ENCODE measurements around the gene STARD3NL.
"Not testable (repeated sequence)": the region's sequence is repeated elsewhere in the genome, so short reads cannot be mapped to it uniquely, and the experiment has no call there.

STARD3NL gene

DNA sequence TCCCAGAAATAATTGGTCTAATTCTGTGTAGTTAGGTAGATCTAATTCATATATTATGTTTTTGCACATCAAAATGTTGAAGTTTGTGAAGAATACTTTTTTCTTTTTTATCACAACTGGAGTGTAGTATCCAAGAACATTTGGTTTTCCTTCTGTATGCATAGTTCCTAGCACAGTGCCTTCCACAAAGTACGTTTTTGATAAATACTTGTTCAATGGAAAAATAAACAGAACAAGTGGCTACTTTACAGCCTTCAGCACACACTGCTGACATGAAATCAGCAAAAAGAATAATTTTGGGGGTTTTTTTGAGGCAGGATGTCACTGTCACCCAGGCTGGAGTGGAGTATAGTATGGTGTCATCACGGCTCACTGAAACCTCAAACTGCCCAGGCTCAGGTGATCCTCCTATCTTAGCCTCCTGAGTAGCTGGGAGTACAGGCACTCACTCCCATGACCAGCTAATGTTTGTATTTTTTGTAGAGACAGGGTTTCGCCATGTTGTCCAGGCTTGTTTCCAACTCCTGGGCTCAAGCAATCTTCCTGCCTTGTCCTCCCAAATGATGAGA, 67.4 kb downstream of the STARD3NL start:
- DNase-seq = no peak

GRCh38 chr7:38248069-38248567, 70.1 kb downstream of the STARD3NL start:
- TF ChIP-seq POLR2A (IDR thresholded peaks at IDR 0.05; ENCODE audit: low read length) = no peak
- no peak for TF ChIP-seq GATA1 (IDR thresholded peaks at IDR 0.05; ENCODE audit: low read depth, low read length)
- no peak for DNase-seq

More for the DNA sequence above, 67.4 kb downstream of the STARD3NL start:
- TF ChIP-seq GATA1 (IDR thresholded peaks at IDR 0.05; ENCODE audit: low read depth, low read length) (no peak), POLR2A (IDR thresholded peaks at IDR 0.05; ENCODE audit: low read length) (no peak)

GRCh38 chr7:38249849-38250248, 71.8 kb downstream of the STARD3NL start:
- not testable (repeated sequence) for DNase-seq

GRCh38 chr7:38257350-38257677, 79.3 kb downstream of the STARD3NL start:
- TF ChIP-seq POLR2A (IDR thresholded peaks at IDR 0.05; ENCODE audit: low read length) (no peak), GATA1 (IDR thresholded peaks at IDR 0.05; ENCODE audit: low read depth, low read length) (no peak)
- DNase-seq = no peak

- not testable (repeated sequence) for DNase-seq
Measured at GRCh38 chr7:38259157-38259556, 81.1 kb downstream of the STARD3NL start.

GRCh38 chr7:38261601-38262000, 83.6 kb downstream of the STARD3NL start:
- DNase-seq = not testable (repeated sequence)

GRCh38 chr7:38262026-38262425, 84.0 kb downstream of the STARD3NL start:
- DNase-seq = not testable (repeated sequence)

DNA sequence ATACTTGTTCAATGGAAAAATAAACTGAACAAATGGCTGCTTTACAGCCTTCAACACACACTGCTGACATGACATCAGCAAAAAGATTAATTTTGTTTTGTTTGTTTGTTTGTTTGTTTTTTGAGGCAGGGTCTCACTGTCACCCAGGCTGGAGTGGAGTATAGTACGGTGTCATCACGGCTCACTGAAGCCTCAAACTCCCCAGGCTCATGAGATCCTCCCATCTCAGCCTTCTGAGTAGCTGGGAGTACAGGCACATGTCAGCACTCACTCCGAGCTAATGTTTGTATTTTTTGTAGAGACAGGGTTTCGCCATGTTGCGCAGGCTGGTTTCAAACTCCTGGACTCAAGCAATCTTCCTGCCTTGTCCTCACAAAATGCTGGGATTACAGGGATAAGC, 84.5 kb downstream of the STARD3NL start:
- TF ChIP-seq GATA1 (IDR thresholded peaks at IDR 0.05; ENCODE audit: low read depth, low read length) = no peak
- no peak for TF ChIP-seq POLR2A (IDR thresholded peaks at IDR 0.05; ENCODE audit: low read length)
- DNase-seq = no peak

GRCh38 chr7:38263274-38263673, 85.2 kb downstream of the STARD3NL start:
- DNase-seq = not testable (repeated sequence)

DNA sequence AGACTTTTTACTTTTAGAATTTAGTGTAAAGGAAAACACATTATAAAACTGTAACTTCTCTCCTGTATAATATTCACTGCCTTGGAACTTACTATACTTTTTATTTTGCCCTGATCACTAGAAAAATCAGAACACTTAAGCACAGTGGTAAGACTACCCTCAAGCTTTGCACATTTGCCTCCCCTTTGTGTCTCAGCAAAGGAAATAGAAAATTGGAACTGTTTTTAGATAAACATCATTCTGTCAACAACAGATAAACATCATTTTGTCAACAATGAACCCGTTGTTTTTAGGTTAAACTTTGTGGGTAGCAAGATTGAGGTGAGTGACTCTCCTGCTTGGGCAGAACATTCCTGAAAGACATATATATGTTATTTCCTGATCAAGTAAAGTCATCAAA, 86.6 kb downstream of the STARD3NL start:
- DNase-seq = not testable (repeated sequence)

DNA sequence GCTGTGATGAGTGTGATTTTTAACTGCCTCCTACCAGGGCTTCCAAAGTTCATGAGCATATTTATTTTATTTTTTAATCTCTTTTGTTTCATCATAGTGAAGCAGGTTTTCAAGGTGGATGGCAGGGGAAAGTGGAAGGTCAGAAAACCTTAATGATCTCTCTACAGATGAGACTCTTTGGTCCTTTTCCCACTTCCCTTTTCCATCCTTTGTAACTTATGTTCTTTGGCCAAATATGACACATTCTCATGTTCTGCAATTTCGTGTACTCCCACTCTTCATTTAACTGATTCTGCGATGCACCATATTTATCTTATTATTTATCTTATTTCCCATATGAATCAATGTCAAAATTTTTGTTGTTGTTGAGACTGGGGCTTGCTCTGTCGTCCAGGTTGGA, 87.9 kb downstream of the STARD3NL start:
- DNase-seq = not testable (repeated sequence)

- DNase-seq = not testable (repeated sequence)
Measured at GRCh38 chr7:38269704-38270346, 91.8 kb downstream of the STARD3NL start.

GRCh38 chr7:38270405-38270804, 92.4 kb downstream of the STARD3NL start:
- DNase-seq = not testable (repeated sequence)

DNA sequence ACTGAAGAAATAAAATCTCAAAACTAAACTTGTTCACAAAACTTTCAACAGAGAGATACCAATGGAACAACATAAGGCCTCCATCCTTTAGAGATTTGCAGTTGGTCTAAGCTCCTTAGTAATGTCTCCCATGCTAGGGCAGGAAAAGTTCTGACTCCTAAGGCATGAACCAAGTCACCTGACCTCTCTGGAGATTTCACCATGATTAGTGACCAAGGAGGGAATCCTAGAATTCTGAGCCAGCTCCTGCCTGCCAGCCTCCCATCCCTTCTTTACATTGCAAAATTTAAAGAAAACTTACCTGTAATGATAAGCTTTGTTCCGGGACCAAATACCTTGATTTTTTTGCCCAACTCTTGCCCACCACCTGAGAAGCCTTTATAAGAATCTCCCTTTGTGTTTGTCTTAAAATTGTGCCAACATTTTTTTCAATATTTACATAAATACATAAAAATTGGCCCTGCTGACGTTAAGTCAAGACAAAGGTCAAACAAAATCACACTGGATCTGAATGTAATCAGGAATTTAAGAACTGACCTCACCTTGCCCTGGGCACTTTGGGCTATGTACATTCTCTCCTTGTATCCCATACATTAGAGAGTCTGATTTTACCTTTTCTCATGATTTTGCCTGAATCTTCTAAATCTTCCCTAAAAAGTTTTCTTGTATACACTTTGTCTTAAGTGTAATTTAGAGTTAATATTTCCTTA, 95.4 kb downstream of the STARD3NL start, which contains the start of gene TARP:
Gene TARP (minus strand): TSS at position 351 of the 710 bp plus-strand sequence.
- DNase-seq = no peak
- TF ChIP-seq GATA1 (IDR thresholded peaks at IDR 0.05; ENCODE audit: low read depth, low read length) (no peak), POLR2A (IDR thresholded peaks at IDR 0.05; ENCODE audit: low read length) (no peak)

DNA sequence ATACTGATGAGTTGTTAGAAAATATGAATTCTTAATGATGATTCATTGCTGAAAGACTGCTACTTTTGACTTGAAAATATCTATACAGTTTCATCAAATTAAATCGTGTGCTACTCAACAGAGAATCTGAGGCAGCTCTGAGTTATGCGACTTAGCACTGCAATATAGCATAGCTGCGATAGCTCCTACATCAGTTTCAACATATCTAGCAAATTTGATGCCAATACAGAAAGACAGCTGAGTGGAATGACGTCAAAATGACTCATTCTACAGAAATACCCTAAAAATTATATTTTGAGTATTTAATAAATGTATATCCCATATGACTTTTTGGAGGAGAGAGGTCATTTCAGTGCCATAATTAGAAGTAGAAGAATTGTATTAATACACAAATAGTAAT, 96.4 kb downstream of the STARD3NL start:
- DNase-seq = no peak
- no peak for TF ChIP-seq POLR2A (IDR thresholded peaks at IDR 0.05; ENCODE audit: low read length)
- no peak for TF ChIP-seq GATA1 (IDR thresholded peaks at IDR 0.05; ENCODE audit: low read depth, low read length)

Measured in erythroblast (primary cell).